K562 (cell line): ENCODE data around the gene SLC4A1. TPM values are rescaled to one million over a fixed set of nuclear protein-coding genes. Genes with fewer than 3 reads are reported as not detected.

ENCODE experiments used
- ARHGAP35 ChIP-seq: fragments of 450-650 bp; IDR thresholded peaks from 2 replicates; pipeline ENCODE4 v1.6.1; 2018; ENCODE audit not compliant: partially characterized antibody
- CBX2 ChIP-seq: fragments of 200-600 bp; sonication (generic); IDR thresholded peaks from one replicate; pipeline ENCODE4 v1.6.1; 2012; ENCODE audit warnings: mild to moderate bottlenecking, low read length, inconsistent platforms; ENCODE audit not compliant: insufficient read depth, poor library complexity, severe bottlenecking
- CREB3L1 ChIP-seq: fragments of 450-650 bp; IDR thresholded peaks from 2 replicates; pipeline ENCODE4 v1.6.1; 2014; ENCODE audit warnings: low read depth, mild to moderate bottlenecking, moderate library complexity, borderline replicate concordance
- E2F6 ChIP-seq, 2 experiments: IDR thresholded peaks; 2 replicates each; pipeline ENCODE4 v1.6.1; 2011; ENCODE audit warnings: borderline replicate concordance in 1 of 2, control low read depth in 1 of 2, low read depth in 1 of 2, low read length in 1 of 2, mild to moderate bottlenecking in 1 of 2, mixed read lengths in 1 of 2, moderate library complexity in 1 of 2; ENCODE audit not compliant: insufficient read depth in 1 of 2, insufficient read length in 1 of 2, poor library complexity in 1 of 2, severe bottlenecking in 1 of 2; ENCODE audit errors: extremely low read depth in 1 of 2
- FOXK2 ChIP-seq, 2 experiments: fragments of 450-650 bp; IDR thresholded peaks in 1 of 2; conservative IDR thresholded peaks in 1 of 2; 2 replicates each; pipeline ENCODE4 v1.6.1; 2016; ENCODE audit warnings: low read depth in 2 of 2, mild to moderate bottlenecking in 1 of 2
- KAT7 ChIP-seq: sonication (generic); formaldehyde crosslinking; IDR thresholded peaks from 2 replicates; pipeline ENCODE4 v1.8.0; 2022; ENCODE audit warnings: missing genetic modification reagents, mild to moderate bottlenecking, borderline replicate concordance
- MCM5 ChIP-seq: fragments of 450-650 bp; IDR thresholded peaks from 2 replicates; pipeline ENCODE4 v1.6.1; 2016; ENCODE audit warnings: low read depth
- MYBL2 ChIP-seq, 2 experiments: fragments of 450-650 bp in 1 of 2; sonication (generic) in 1 of 2; formaldehyde crosslinking in 1 of 2; IDR thresholded peaks; 2 replicates each; pipeline versions ENCODE4 v1.6.1 to v1.8.1; 2017 to 2022; ENCODE audit warnings: borderline replicate concordance in 1 of 2, inconsistent platforms in 1 of 2, low read depth in 1 of 2, mild to moderate bottlenecking in 1 of 2, missing genetic modification reagents in 1 of 2, moderate library complexity in 1 of 2
- POLR2AphosphoS2 ChIP-seq: IDR thresholded peaks from 2 replicates; pipeline ENCODE4 v1.6.1; 2012; ENCODE audit warnings: low read length, improper control_type of control experiment
- RB1 ChIP-seq: fragments of 450-650 bp; IDR thresholded peaks from 2 replicates; pipeline ENCODE4 v1.6.1; 2017; ENCODE audit warnings: low read depth, mild to moderate bottlenecking
- RUNX1 ChIP-seq: sonication (generic); IDR thresholded peaks from 2 replicates; pipeline ENCODE4 v1.6.1; 2016; ENCODE audit warnings: antibody characterized with exemption, low read depth
- SAP30 ChIP-seq: fragments of 200-600 bp; sonication (generic); IDR thresholded peaks from 2 replicates; pipeline ENCODE4 v1.6.1; 2012; ENCODE audit warnings: borderline replicate concordance, low read depth, mild to moderate bottlenecking, moderate library complexity, low read length, control low read depth, inconsistent platforms; ENCODE audit not compliant: insufficient read depth, poor library complexity, severe bottlenecking
- SREBF1 ChIP-seq: fragments of 150-350 bp; IDR thresholded peaks from 2 replicates; pipeline ENCODE4 v1.6.1; 2014; ENCODE audit warnings: antibody characterized with exemption, low read depth, low read length, borderline replicate concordance
- TEAD4 ChIP-seq, 2 experiments: sonication (generic) in 1 of 2; formaldehyde crosslinking in 1 of 2; IDR thresholded peaks; 2 replicates each; pipeline versions ENCODE4 v1.6.1 to v1.8.0; 2012 to 2022; ENCODE audit warnings: borderline replicate concordance in 1 of 2, inconsistent platforms in 1 of 2, low read length in 1 of 2, mild to moderate bottlenecking in 1 of 2, missing genetic modification reagents in 1 of 2
- TOE1 ChIP-seq, 2 experiments: fragments of 450-650 bp in 1 of 2; sonication (generic) in 1 of 2; formaldehyde crosslinking in 1 of 2; IDR thresholded peaks; 2 replicates each; pipeline versions ENCODE4 v1.7.1 to v1.8.0; 2016 to 2022; ENCODE audit warnings: borderline replicate concordance in 2 of 2, mild to moderate bottlenecking in 2 of 2, antibody characterized with exemption in 1 of 2, inconsistent platforms in 1 of 2, low read depth in 1 of 2, missing genetic modification reagents in 1 of 2, moderate library complexity in 1 of 2
- ZBTB7A ChIP-seq: IDR thresholded peaks from 2 replicates; pipeline ENCODE4 v1.6.1; 2011; ENCODE audit warnings: low read depth, mild to moderate bottlenecking, low read length, moderate library complexity, borderline replicate concordance; ENCODE audit not compliant: control insufficient read depth
- ZNF263 ChIP-seq: sonication (generic); formaldehyde crosslinking; IDR thresholded peaks from 2 replicates; pipeline ENCODE4 v1.8.0; 2022; ENCODE audit warnings: mild to moderate bottlenecking, missing genetic modification reagents, borderline replicate concordance
- ZNF354B ChIP-seq: fragments of 250-450 bp; sonication (Bioruptor Pico); IDR thresholded peaks from 2 replicates; pipeline ENCODE4 v1.4.0; 2020
- ZNF449 ChIP-seq: fragments of 250-450 bp; sonication (Bioruptor Pico); IDR thresholded peaks from 2 replicates; pipeline ENCODE4 v1.8.0; 2022; ENCODE audit warnings: moderate library complexity, mild to moderate bottlenecking, inconsistent platforms
- ZNF75A ChIP-seq: fragments of 450-650 bp; formaldehyde crosslinking; IDR thresholded peaks from 2 replicates; pipeline ENCODE4 v1.4.0; 2020; ENCODE audit warnings: mild to moderate bottlenecking
- ZNF778 ChIP-seq: fragments of 450-650 bp; formaldehyde crosslinking; IDR thresholded peaks from 2 replicates; pipeline ENCODE4 v1.4.0; 2020; ENCODE audit warnings: mild to moderate bottlenecking, moderate library complexity
- ZNF780A ChIP-seq: fragments of 250-450 bp; sonication (Bioruptor Pico); IDR thresholded peaks from 2 replicates; pipeline ENCODE4 v1.5.0; 2021; ENCODE audit warnings: mild to moderate bottlenecking
- polyA plus RNA-seq, 8 experiments: library from polyadenylated mRNA; depleted of rRNA in 4 of 8; stranded (reverse) in 5 of 8; unstranded in 3 of 8; fragments of >200 nt; fragmentation: Nextera tagmentation in 2 of 8; fragmentation: Illumina TruSeq in 1 of 8; extraction: Ambion mirVana in 2 of 8; extraction: Trizol in 1 of 8; gene quantifications; 2 replicates each; pipeline versions ENCODE4 v1.2.1 to v1.2.3, GENCODE V29; 2011 to 2014; ENCODE audit warnings: inconsistent platforms in 1 of 8, missing spikeins in 1 of 8
- total RNA-seq, 7 experiments: library from RNA; depleted of rRNA in 6 of 7; stranded (reverse); fragments of >200 nt in 6 of 7; fragmentation: Illumina TruSeq in 2 of 7; extraction: Trizol in 2 of 7; gene quantifications; 2 replicates each; pipeline versions ENCODE4 v1.2.1 to v1.2.3, GENCODE V29; 2011 to 2021; ENCODE audit warnings: low replicate concordance in 1 of 7

The SLC4A1 gene
- total and polyA plus RNA-seq, 9 of the 15 experiments (the other 6 are each of a cell fraction or from before 2014, with no cell fraction given) = 0.14 to 1.00 (median 0.53) TPM

DNA sequence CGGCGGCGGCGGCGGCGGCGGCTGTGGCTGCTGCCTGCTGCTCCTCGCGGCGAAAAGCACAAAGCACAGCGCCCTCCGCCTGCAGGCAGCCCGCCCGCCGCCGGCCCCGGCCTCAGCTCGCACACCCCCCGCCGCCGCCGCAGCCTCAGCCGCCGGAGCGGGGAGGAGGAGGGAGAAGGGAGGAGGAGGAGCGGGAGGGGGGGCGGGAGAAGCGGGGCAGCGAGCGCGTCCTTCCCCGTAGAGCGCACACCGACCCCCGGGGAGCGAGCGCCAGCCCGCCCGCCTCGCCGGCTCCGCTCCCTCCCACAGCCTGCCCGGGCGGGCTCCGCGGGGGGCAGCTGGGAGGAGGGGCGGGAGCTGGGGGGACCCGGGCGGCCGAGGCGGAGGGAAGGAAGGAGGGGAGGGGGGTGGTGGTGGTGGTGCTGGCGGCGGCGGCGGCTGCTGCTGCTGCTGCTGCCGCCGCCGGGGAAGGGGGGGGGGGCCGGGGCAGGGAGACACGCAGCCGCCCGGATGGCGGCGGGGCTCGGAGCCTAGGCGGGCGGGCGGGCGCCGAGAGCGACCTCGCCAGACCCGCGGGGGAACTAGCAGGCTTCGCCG, 48.2 kb downstream of the SLC4A1 start, which contains the start of gene UBTF (continued):
- TF ChIP-seq SAP30 = no peak
- no peak for TF ChIP-seq CBX2
- no peak for TF ChIP-seq MCM5
- TF ChIP-seq ZNF354B (CRISPR knock-in tag) = no peak
- no peak for TF ChIP-seq KAT7 (CRISPR knock-in tag)
- TF ChIP-seq ZNF75A = no peak
- TF ChIP-seq ARHGAP35 = no peak
- no peak for TF ChIP-seq SREBF1
- 0 out of 2 replicates have a peak, but pooled peaks have one; percentile 34 for TF ChIP-seq RB1
- TF ChIP-seq ZNF263 (CRISPR knock-in tag) = peak; percentile 93
- TF ChIP-seq POLR2AphosphoS2 = no peak
- TF ChIP-seq ZBTB7A = peak; percentile 60; the same call in 1 of the 2 replicates
- TF ChIP-seq TEAD4 (IDR thresholded peaks at IDR 0.05; ENCODE audit: low read length) = no peak
- TF ChIP-seq TEAD4 (CRISPR knock-in tag; IDR thresholded peaks at IDR 0.05; ENCODE audit: borderline replicate concordance) = no peak
- TF ChIP-seq FOXK2 (conservative IDR thresholded peaks at IDR 0.05 in 1 of 2, IDR thresholded peaks at IDR 0.05 in 1 of 2; ENCODE audit: low read depth in 2 of 2) = no peak
- TF ChIP-seq ZNF778 (CRISPR knock-in tag) = no peak
- no peak for TF ChIP-seq ZNF780A (CRISPR knock-in tag)
- no peak for TF ChIP-seq MYBL2 (IDR thresholded peaks at IDR 0.05; ENCODE audit: low read depth)
- no peak for TF ChIP-seq MYBL2 (CRISPR knock-in tag; IDR thresholded peaks at IDR 0.05; ENCODE audit: borderline replicate concordance)
- no peak for TF ChIP-seq CREB3L1
- no peak for TF ChIP-seq ZNF449
- no peak for TF ChIP-seq TOE1 (IDR thresholded peaks at IDR 0.05; ENCODE audit: borderline replicate concordance)
- TF ChIP-seq TOE1 (CRISPR knock-in tag; IDR thresholded peaks at IDR 0.05; ENCODE audit: borderline replicate concordance, low read depth) = no peak
- TF ChIP-seq E2F6 (IDR thresholded peaks at IDR 0.05; ENCODE audit: borderline replicate concordance in 1 of 2, extremely low read depth in 1 of 2, insufficient read depth in 1 of 2, insufficient read length in 1 of 2, low read depth in 1 of 2, low read length in 1 of 2, poor library complexity in 1 of 2, severe bottlenecking in 1 of 2) = peak in 1 of 2 experiments; percentile 54
- TF ChIP-seq RUNX1 = no peak
